Upper lobe of right lung (tissue), 1 donor: ENCODE data around the gene TRMT2B. TPM values are rescaled to one million over a fixed set of nuclear protein-coding genes. Genes with fewer than 3 reads are reported as not detected.

Experiments
- ATAC-seq: fragments of 200-7000 bp; cut with Tn5 transposase; one replicate; pipeline ENCODE4 v1.9.1; 2020; ENCODE audit warnings: mild to moderate bottlenecking, moderate library complexity
- DNase-seq: peaks from one replicate; pipeline ENCODE4 v3.0.0-alpha.2; 2020
- H3K27ac ChIP-seq: fragments of 200-600 bp; one replicate; pipeline ENCODE4 v1.8.0; 2022
- H3K27me3 ChIP-seq: fragments of 200-600 bp; one replicate; pipeline ENCODE4 v1.8.0; 2022; ENCODE audit warnings: mild to moderate bottlenecking
- H3K36me3 ChIP-seq: fragments of 200-600 bp; one replicate; pipeline ENCODE4 v1.8.0; 2022
- H3K4me1 ChIP-seq: fragments of 200-600 bp; one replicate; pipeline ENCODE4 v1.8.0; 2022
- H3K4me3 ChIP-seq: fragments of 200-600 bp; one replicate; pipeline ENCODE4 v1.8.0; 2022; ENCODE audit warnings: mild to moderate bottlenecking
- H3K9me3 ChIP-seq: fragments of 200-600 bp; one replicate; pipeline ENCODE4 v1.8.0; 2022
- CTCF ChIP-seq: fragments of 200-600 bp; IDR thresholded peaks from one replicate; pipeline ENCODE4 v1.8.0; 2022; ENCODE audit warnings: antibody characterized with exemption
- intact Hi-C: fragments of 100-400 bp; cut with DNase I; formaldehyde crosslinking; loops from one replicate; pipeline ENCODE4 v1.11.0; 2022
- total RNA-seq: library from RNA; stranded (reverse); fragmentation: NEBNext Ultra II Directional; extraction: Animal tissue kit (Norgen Biotek cat#: 25700); gene quantifications from one replicate; pipeline ENCODE4 v1.2.1, GENCODE V29; 2021
- donor health status: DM: no; HTN: yes; CAD: no; lungs with severe emphysema.

Gene TRMT2B
- total RNA-seq, 1 donor from 2014 or later: 20.9 TPM

DNA sequence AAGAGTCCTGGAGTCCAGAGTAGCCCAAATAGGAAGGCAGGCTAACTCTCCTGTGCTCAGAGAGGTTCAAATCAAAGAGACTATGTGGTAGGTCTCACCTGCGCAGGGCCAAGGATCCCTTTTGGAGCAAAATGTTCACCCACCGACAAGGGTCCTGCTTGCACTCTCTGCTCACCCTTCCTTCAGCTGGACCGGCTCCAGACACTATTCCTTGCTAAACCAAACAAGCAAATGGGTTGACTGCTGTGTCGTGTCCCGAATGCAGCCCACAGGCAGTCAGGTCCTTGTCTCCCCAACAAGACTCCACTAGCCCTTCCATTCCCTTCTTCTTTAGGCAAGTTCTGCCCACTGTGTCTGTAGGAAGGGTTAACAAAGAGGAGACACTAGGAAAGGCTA lies 760 bp downstream of the TRMT2B start:
- Histone ChIP-seq H3K36me3 (no peaks in the 10 kb centered on the region), H3K9me3 (no peaks in the 10 kb centered on the region), H3K27ac (peak overlapping the region; percentile 92), H3K4me1 (no peaks in the 10 kb centered on the region), H3K27me3 (no peaks in the 10 kb centered on the region), H3K4me3 (peak overlapping the region; percentile 61)
- DNase-seq: no peak
- TF ChIP-seq CTCF: no peak
- ATAC-seq: no peak
- intact Hi-C loops: no loop called here

DNA sequence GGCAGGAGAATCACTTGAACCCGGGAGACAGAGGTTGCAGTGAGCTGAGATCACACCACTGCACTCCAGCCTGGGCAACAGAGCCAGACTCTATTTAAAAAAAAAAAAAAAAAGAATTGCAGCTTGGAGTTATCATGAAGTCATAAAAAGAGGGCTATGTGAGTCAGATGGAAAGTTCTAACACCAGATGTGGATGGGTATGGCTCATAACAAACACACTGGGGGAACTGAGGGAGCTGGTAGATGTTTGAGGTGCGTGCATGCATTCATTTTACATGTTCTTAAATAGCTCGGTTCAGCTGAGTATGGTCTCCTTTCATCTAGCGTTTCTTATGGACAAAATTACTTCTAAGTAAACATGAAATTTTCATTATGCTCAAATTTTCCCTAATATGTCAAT lies 11.7 kb downstream of the TRMT2B start:
- no peak for TF ChIP-seq CTCF
- intact Hi-C loops: no loop called here
- peaks cover 17% of the 10 kb centered on the region for H3K36me3 ChIP-seq
- no peak for ATAC-seq
- no peaks in the 10 kb centered on the region for H3K4me1 ChIP-seq
- no peaks in the 10 kb centered on the region for H3K9me3 ChIP-seq
- no peak overlapping the region for H3K27ac ChIP-seq
- no peak for DNase-seq
- H3K27me3 ChIP-seq: no peaks in the 10 kb centered on the region
- no peak overlapping the region for H3K4me3 ChIP-seq

DNA sequence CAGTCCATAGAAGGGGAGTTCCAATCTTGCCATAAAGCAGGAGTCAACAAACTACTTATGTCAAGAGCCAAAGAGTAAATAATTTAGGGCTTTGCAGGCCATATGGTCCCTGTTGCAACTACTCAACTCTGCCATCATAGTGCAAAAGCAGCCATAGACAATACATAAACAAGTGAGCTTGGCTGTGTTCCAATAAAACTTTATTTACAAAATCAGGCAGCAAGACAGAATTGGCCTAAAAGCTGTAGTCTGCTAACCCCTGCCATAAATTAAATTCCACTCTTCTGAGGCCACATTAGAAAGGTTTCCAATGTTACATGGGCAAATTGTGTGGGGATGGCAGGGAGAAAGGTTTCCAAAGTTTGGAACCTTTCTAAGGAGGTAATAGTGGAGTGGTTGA lies 14.7 kb downstream of the TRMT2B start:
- Histone ChIP-seq H3K27me3 (no peaks in the 10 kb centered on the region), H3K27ac (no peak overlapping the region), H3K9me3 (no peaks in the 10 kb centered on the region), H3K4me1 (no peaks in the 10 kb centered on the region), H3K36me3 (peaks cover 17% of the 10 kb centered on the region), H3K4me3 (no peak overlapping the region)
- TF ChIP-seq CTCF: no peak
- DNase-seq: no peak
- intact Hi-C loops: no loop called here
- ATAC-seq: no peak

DNA sequence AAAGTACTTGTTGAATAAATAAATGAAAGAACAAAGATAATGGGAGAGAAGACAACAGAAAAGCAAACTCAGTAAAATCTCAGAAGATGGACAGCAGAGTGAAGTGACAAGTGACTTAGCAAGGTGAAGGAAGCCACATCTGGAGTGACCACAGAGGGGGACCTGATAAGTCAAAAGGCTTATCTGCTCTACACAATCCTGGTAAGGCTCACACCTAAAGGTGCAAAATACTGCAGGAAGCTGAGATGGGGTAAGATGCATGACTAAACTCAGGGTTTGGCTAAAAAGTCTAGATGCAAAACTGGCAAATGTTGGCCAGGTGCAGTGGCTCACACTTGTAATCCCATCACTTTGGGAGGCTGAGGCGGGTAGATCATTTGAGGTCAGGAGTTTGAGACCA lies 22.2 kb downstream of the TRMT2B start:
- Histone ChIP-seq H3K36me3 (no peaks in the 10 kb centered on the region), H3K4me1 (no peaks in the 10 kb centered on the region), H3K27me3 (no peaks in the 10 kb centered on the region), H3K4me3 (no peak overlapping the region), H3K9me3 (no peaks in the 10 kb centered on the region), H3K27ac (no peak overlapping the region)
- DNase-seq: no peak
- no peak for TF ChIP-seq CTCF
- intact Hi-C loops: no loop called here
- ATAC-seq: no peak

DNA sequence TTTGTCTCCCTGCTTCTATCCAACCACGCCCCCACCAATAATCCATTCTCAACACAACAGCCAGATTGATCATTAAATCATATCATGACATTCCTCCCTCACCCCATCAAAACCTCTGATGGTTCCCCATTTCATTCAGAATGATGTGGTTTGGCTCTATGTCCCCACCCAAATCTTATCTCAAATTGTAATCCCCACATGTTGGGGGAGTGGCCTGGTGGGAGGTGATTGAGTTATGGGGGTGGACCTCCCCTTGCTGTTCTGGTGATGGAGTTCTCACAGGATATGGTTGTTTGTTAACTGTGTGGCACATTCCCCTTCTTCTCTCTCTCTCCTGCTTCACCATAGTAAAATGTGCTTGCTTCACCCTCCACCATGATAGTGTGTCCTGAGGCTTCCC lies 23.3 kb downstream of the TRMT2B start:
- Histone ChIP-seq H3K9me3 (no peaks in the 10 kb centered on the region), H3K27ac (no peak overlapping the region), H3K4me3 (no peak overlapping the region), H3K4me1 (no peaks in the 10 kb centered on the region), H3K27me3 (no peaks in the 10 kb centered on the region), H3K36me3 (no peaks in the 10 kb centered on the region)
- DNase-seq: no peak
- TF ChIP-seq CTCF: no peak
- ATAC-seq: no peak
- intact Hi-C loops: no loop called here

DNA sequence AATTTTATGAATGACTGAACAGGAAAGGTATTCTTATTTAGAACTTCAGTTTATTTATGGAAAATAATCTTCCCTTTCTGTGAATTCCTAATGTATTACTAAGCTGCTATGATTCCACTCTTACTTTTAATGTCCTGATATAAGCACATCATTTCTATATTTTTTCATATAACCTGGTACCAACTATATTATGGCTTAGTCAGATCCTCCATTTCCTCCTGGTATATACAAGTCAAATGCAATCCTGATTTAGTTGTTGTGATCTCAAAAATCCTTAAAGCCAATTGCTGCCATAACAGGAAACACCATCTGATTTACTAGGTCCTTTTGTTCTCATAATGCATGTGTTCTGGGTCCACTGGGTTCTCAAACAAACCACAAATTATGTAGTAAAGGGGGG lies 26.8 kb downstream of the TRMT2B start:
- Histone ChIP-seq H3K9me3 (no peaks in the 10 kb centered on the region), H3K36me3 (peaks cover 12% of the 10 kb centered on the region), H3K4me1 (no peaks in the 10 kb centered on the region), H3K4me3 (no peak overlapping the region), H3K27ac (no peak overlapping the region), H3K27me3 (no peaks in the 10 kb centered on the region)
- TF ChIP-seq CTCF: no peak
- intact Hi-C loops: no loop called here
- DNase-seq (no peak), ATAC-seq (no peak)
